HUES64 (cell line): ENCODE results near the gene GEMIN8. TPM values are rescaled to one million over a fixed set of nuclear protein-coding genes. Genes with fewer than 3 reads are reported as not detected.

Experiments
- H3K27ac ChIP-seq: 2 replicates; pipeline ENCODE4 v1.7.0; 2013; ENCODE audit warnings: low read depth, low read length, inconsistent platforms
- H3K27me3 ChIP-seq: 2 replicates; pipeline ENCODE4 v1.6.1; 2013; ENCODE audit warnings: mild to moderate bottlenecking, low read length; ENCODE audit not compliant: insufficient read depth
- H3K36me3 ChIP-seq: 2 replicates; pipeline ENCODE4 v1.6.1; 2013; ENCODE audit warnings: mild to moderate bottlenecking, low read length; ENCODE audit not compliant: insufficient read depth
- H3K4me1 ChIP-seq: 2 replicates; pipeline ENCODE4 v1.6.1; 2013; ENCODE audit warnings: mild to moderate bottlenecking, low read length, moderate library complexity; ENCODE audit not compliant: insufficient read depth
- H3K4me3 ChIP-seq: 2 replicates; pipeline ENCODE4 v1.5.1; 2013; ENCODE audit warnings: mild to moderate bottlenecking, low read length, moderate library complexity
- H3K9ac ChIP-seq: 2 replicates; pipeline ENCODE4 v1.6.1; 2013; ENCODE audit warnings: mild to moderate bottlenecking, low read depth, low read length
- H3K9me3 ChIP-seq: 2 replicates; pipeline ENCODE4 v1.6.1; 2013; ENCODE audit warnings: low read depth, low read length; ENCODE audit not compliant: insufficient read depth
- WGBS: fragments of 150-250, 120-280 bp; methylation state at CpG from one replicate; pipeline ENCODE4 v1.1.7; 2013; ENCODE audit warnings: missing lambda C conversion rate; 5-methylcytosine and 5-hydroxymethylcytosine counted together
- polyA plus RNA-seq, 2 experiments: library from polyadenylated mRNA; stranded (reverse); fragments of 50-300 nt; gene quantifications; one replicate each; pipeline ENCODE4 v1.2.3, GENCODE V29; 2013

Gene GEMIN8
- 16.6 TPM for polyA plus RNA-seq (2013, experiment 1 of 2)
- 19.8 TPM for polyA plus RNA-seq (2013, experiment 2 of 2)

GRCh38 chrX:14029425-14030173, at the start of gene GEMIN8:
Gene GEMIN8 (minus strand): TSS chrX:14029892. CDS start chrX:14021478, 8,414 bp downstream.
- WGBS = under 1% methylated on average over 63 of the region's 67 CpGs
- Histone ChIP-seq H3K36me3 (no peaks in the 10 kb centered on the region), H3K27me3 (no peaks in the 10 kb centered on the region), H3K9me3 (no peaks in the 10 kb centered on the region), H3K27ac (peak within 1 kb of the TSS; percentile 93), H3K4me3 (peak within 1 kb of the TSS; percentile 78), H3K9ac (peak within 1 kb of the TSS; percentile 84), H3K4me1 (peaks cover 37% of the 10 kb centered on the region)

GRCh38 chrX:14076639-14077038, 46.9 kb upstream of the GEMIN8 start:
- no peaks in the 10 kb centered on the region for H3K4me1 ChIP-seq
- H3K27me3 ChIP-seq = no peaks in the 10 kb centered on the region
- no peaks in the 10 kb centered on the region for H3K9me3 ChIP-seq
- H3K4me3 ChIP-seq = no peak overlapping the region
- H3K9ac ChIP-seq = no peak overlapping the region
- H3K27ac ChIP-seq = no peak overlapping the region
- H3K36me3 ChIP-seq = no peaks in the 10 kb centered on the region

GRCh38 chrX:14073556-14073955, 43.9 kb upstream of the GEMIN8 start:
- Histone ChIP-seq H3K4me3 (no peak overlapping the region), H3K4me1 (no peaks in the 10 kb centered on the region), H3K9ac (no peak overlapping the region)

GRCh38 chrX:14073071-14073470, 43.4 kb upstream of the GEMIN8 start:
- H3K4me1 ChIP-seq = no peaks in the 10 kb centered on the region
- no peaks in the 10 kb centered on the region for H3K27me3 ChIP-seq
- H3K36me3 ChIP-seq = no peaks in the 10 kb centered on the region
- no peak overlapping the region for H3K27ac ChIP-seq
- H3K9me3 ChIP-seq = no peaks in the 10 kb centered on the region
- H3K4me3 ChIP-seq = no peak overlapping the region
- 76% methylated on average over 1 of the region's 1 CpG for WGBS
- H3K9ac ChIP-seq = no peak overlapping the region

More at GRCh38 chrX:14073556-14073955, 43.9 kb upstream of the GEMIN8 start:
- Histone ChIP-seq H3K27me3 (no peaks in the 10 kb centered on the region), H3K36me3 (no peaks in the 10 kb centered on the region), H3K9me3 (no peaks in the 10 kb centered on the region), H3K27ac (no peak overlapping the region)

GRCh38 chrX:14065800-14066199, 36.1 kb upstream of the GEMIN8 start:
- H3K4me3 ChIP-seq = no peak overlapping the region
- 97% methylated on average over 21 of the region's 21 CpGs for WGBS
- no peaks in the 10 kb centered on the region for H3K36me3 ChIP-seq
- no peak overlapping the region for H3K27ac ChIP-seq
- no peaks in the 10 kb centered on the region for H3K27me3 ChIP-seq
- no peak overlapping the region for H3K9ac ChIP-seq
- H3K9me3 ChIP-seq = no peaks in the 10 kb centered on the region
- H3K4me1 ChIP-seq = no peaks in the 10 kb centered on the region

- H3K4me1 ChIP-seq = no peaks in the 10 kb centered on the region
- no peak overlapping the region for H3K9ac ChIP-seq
- no peak overlapping the region for H3K4me3 ChIP-seq
- H3K27me3 ChIP-seq = no peaks in the 10 kb centered on the region
- H3K27ac ChIP-seq = no peak overlapping the region
- no peaks in the 10 kb centered on the region for H3K9me3 ChIP-seq
- WGBS = 68% methylated on average over 18 of the region's 19 CpGs
- no peaks in the 10 kb centered on the region for H3K36me3 ChIP-seq
Measured at GRCh38 chrX:14064626-14065432, 35.1 kb upstream of the GEMIN8 start.

- Histone ChIP-seq H3K27me3 (no peaks in the 10 kb centered on the region), H3K4me1 (no peaks in the 10 kb centered on the region), H3K9me3 (no peaks in the 10 kb centered on the region), H3K9ac (no peak overlapping the region), H3K4me3 (no peak overlapping the region), H3K27ac (no peak overlapping the region), H3K36me3 (no peaks in the 10 kb centered on the region)
- no CpG with 5 or more reads among the region's 1 CpG for WGBS
Measured at GRCh38 chrX:14062524-14062923, 32.8 kb upstream of the GEMIN8 start.

- no peaks in the 10 kb centered on the region for H3K9me3 ChIP-seq
- WGBS = no CpG with 5 or more reads among the region's 1 CpG
- H3K36me3 ChIP-seq = no peaks in the 10 kb centered on the region
- no peaks in the 10 kb centered on the region for H3K4me1 ChIP-seq
- no peak overlapping the region for H3K27ac ChIP-seq
- H3K9ac ChIP-seq = no peak overlapping the region
- H3K4me3 ChIP-seq = no peak overlapping the region
- H3K27me3 ChIP-seq = no peaks in the 10 kb centered on the region
Measured at GRCh38 chrX:14056206-14056605, 26.5 kb upstream of the GEMIN8 start.

GRCh38 chrX:14051416-14051815, 21.7 kb upstream of the GEMIN8 start:
- H3K9me3 ChIP-seq = no peaks in the 10 kb centered on the region
- no peaks in the 10 kb centered on the region for H3K36me3 ChIP-seq
- no peak overlapping the region for H3K27ac ChIP-seq
- no peak overlapping the region for H3K9ac ChIP-seq
- H3K27me3 ChIP-seq = no peaks in the 10 kb centered on the region
- H3K4me1 ChIP-seq = no peaks in the 10 kb centered on the region
- no peak overlapping the region for H3K4me3 ChIP-seq
- WGBS = 92% methylated on average over 4 of the region's 5 CpGs

GRCh38 chrX:14050709-14051108, 21.0 kb upstream of the GEMIN8 start:
- Histone ChIP-seq H3K9me3 (no peaks in the 10 kb centered on the region), H3K4me1 (no peaks in the 10 kb centered on the region), H3K4me3 (no peak overlapping the region), H3K9ac (no peak overlapping the region), H3K27me3 (no peaks in the 10 kb centered on the region), H3K27ac (no peak overlapping the region), H3K36me3 (no peaks in the 10 kb centered on the region)
- WGBS = 44% methylated on average over 1 of the region's 1 CpG

- no peak overlapping the region for H3K9ac ChIP-seq
- no peaks in the 10 kb centered on the region for H3K27me3 ChIP-seq
- H3K9me3 ChIP-seq = no peaks in the 10 kb centered on the region
- H3K36me3 ChIP-seq = no peaks in the 10 kb centered on the region
- no peaks in the 10 kb centered on the region for H3K4me1 ChIP-seq
- H3K4me3 ChIP-seq = no peak overlapping the region
- H3K27ac ChIP-seq = no peak overlapping the region
Measured at GRCh38 chrX:14043209-14043608, 13.5 kb upstream of the GEMIN8 start.
